HG02973 (cell line): ENCODE measurements around the gene STEAP1B.
"Not testable (repeated sequence)": the region's sequence is repeated elsewhere in the genome, so short reads cannot be mapped to it uniquely, and the experiment has no call there.

Experiments used
- ATAC-seq: cut with Tn5 transposase; IDR thresholded peaks from one replicate; pipeline ENCODE4 v1.9.1; 2021; ENCODE audit warnings: moderate library complexity; ENCODE audit not compliant: unreplicated experiment

The STEAP1B gene

DNA sequence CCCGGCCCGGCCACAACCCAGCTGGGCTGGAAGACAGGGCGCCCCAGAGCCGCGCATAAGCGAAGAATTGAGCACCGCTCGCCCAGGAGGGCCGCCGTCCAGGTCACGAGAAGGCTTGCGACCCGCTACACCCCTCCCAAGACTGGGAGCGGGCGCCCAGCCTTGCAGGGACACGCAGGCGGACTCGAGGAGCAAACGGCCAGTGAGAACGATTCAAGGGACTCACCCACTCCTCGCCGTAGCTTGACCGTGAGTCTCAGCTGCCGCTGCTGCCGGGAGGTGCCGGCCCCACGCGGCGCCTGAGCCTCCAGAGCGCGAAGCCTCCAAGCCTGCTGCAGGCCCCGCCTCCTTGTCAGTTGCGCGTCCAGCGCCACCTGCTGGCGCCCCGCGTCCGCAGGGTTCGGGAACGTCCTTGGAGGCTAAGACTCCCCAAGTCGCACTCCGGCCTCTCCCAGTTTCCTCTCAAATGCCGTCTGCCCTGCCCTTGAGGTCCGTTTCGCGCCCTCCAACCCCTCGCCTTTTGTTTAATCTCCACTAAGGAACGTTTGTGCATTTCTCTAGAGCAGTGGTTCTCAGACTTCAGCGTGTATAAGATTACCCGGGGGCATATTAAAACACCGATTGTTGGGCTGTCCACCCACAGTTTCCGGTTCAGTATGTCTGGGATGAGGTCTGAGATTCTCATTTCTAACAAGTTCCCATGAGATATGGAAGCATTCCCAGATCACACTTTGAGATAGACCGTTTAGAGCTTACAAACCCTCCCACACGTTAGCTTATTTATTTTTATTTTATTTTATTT is at the start of gene STEAP1B:
TSS of gene STEAP1B (minus strand) at position 301 of the 802 bp plus-strand sequence. CDS start 5,333 bp downstream, outside the sequence.
- peak; percentile 98 for ATAC-seq

DNA sequence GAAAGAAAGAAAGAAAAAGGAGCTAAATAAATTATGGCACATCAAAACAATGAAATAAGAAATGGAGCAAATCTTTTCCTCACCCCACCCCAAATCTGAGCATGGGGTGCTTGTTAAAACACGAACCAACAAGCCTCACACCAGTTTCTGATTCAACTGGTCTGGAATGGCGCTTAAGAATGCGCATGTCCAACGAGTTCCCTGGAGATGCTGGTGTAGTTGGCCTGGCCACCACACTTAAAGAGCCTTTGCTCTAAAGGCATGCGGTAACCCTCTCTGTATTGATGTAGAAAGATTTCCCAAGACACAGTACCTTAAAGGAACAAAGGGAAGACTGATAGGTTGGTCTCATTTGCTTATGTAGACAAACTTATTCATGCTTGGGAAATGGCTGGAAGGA is 49.1 kb upstream of the STEAP1B start:
- ATAC-seq = no peak

DNA sequence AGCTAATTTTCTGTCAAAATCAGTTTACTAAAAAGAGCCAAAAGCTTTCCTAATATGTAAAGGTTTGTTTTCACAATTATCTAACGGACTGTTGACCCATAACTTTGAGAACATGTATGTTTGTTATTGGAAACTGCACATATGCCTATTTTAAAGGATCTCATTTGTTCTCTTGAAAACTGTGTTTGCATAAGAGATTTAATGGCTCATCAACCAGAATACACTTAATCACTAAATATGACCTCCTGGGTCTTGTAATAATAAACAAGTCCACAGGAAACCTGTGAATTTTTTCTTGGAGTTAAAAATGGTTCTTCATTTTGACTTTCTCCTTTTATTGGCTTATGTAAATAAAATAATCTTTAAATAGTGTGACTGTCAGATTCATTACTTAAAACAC is 48.3 kb upstream of the STEAP1B start:
- ATAC-seq = no peak

DNA sequence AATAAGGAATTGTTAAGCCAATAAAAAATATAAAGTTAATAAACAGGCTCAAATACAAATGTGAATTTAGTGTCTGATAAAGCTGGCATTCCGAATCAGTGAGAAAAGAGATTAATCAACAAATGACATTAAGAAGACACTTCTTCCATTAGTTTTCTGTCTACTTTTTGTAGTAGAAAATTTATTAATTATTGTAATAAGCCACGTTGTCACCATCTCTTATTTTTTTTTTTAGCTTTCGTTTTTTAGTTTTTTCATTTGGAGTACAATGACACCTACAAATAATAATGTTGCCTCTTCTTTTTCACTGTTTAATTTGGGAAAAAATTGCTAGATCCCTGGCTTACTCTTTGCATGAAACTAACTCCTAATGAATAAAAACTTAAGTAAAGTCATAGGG is 46.8 kb upstream of the STEAP1B start:
- no peak for ATAC-seq

DNA sequence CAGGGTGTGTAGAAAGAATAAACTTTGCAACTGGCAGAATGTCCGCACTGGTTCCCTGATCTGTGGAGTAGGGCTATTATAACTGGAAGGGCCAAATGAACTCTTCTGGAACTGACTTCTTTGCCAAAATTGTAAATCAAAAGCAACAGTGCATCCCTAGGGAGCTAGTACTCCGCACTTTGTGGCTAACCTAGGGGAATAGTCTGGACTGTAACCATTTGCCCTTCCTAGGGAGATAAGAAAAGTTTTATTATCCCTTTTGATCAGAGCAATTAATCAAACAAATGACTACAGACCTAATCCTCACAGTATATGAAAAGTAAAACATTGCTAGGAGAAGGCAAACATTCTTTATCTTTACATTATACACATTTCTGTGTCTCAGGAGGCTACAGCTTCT is 45.5 kb upstream of the STEAP1B start:
- ATAC-seq = no peak

DNA sequence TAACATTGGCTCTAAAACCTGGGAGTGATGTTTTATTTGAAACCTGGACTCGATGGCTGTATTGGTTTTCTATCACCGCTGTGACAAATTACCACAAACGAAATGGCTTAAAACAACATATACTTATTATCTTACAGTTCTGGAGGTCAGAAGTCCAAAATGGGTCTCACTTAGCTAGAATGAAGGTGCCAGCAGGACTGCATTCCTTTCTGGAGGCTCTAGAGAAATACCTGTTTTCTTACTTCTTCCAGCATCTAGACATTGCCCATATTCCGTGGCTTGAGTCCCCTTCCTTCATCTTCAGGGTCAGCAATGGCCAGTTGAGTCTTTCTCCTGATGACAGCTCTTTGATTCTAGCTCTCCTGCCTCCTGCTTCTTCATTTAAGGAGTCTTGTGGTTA is 44.3 kb upstream of the STEAP1B start:
- ATAC-seq = no peak

DNA sequence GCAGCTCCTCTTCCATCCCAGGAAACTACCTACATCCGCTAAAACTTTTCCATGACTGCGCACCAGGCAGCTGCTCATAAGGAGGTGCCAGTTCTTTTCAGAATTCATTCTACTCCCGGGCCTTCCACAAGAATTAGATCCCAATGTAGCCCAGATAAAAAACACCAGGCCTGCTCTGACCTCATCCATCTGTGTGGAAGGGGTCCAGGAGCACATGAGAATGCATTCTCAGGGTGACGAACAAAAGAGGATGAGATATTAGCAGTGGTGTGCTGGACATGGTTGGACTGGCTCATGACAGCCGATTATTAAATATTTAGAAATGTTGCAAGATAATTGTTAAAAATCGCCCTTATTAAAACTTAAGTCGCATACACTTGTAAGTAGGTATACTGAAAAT is 43.2 kb upstream of the STEAP1B start:
- no peak for ATAC-seq

DNA sequence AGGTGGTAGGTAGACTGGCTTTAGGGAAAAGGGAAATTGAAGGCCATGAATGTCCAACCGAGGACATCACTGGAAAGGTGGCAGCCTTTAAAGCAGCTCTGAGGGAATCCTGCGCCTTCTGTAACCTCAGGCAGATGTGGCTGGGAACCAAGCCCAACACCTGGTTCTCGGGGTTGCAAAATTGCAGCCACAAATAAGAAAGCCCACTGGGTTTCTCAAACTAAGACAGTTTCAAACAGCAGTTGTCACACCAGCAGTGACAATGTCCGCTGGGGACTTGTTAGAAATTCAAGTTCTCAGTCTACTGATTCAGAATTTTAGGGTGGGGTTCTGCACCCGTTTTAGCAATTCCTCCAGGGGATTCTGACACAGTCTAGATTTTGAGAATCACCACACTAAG is 42.7 kb upstream of the STEAP1B start:
- ATAC-seq = no peak

DNA sequence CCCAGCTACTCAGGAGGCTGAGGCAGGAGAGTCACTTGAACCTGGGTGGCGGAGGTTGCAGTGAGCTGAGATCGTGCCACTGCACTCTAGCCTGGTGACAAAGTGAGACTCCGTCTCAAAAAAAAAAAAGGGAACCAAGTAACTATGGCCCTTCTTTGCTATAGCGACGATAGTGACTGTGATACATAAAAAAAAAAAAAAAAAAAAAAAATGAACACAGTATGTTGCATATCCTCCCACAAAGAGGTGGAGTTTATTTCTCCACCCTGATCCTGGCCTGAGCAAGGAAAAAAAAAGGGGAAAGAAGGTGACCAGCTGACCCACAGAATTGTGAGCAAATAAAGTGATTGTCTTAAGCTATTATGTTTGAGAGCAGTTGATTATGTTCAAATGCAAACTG is 42.3 kb upstream of the STEAP1B start:
- no peak for ATAC-seq

DNA sequence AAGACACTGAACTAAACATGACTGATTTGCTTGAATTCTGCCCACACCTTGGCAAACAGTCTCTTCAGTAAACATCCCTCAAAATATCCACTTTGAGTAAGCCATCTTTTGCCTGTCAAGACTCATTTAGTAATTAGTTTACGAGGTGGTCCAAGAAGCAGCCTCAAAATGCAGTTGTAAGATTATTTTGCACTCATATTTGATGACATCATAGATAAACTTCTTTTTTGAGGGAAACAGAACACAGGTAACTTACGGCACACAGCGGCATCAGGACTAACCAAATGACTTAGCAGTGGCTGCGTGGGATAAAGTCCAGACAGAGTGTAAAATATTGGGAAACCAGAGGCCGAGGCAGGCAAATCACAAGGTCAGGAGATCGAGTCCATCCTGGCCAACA is 41.8 kb upstream of the STEAP1B start:
- no peak for ATAC-seq

DNA sequence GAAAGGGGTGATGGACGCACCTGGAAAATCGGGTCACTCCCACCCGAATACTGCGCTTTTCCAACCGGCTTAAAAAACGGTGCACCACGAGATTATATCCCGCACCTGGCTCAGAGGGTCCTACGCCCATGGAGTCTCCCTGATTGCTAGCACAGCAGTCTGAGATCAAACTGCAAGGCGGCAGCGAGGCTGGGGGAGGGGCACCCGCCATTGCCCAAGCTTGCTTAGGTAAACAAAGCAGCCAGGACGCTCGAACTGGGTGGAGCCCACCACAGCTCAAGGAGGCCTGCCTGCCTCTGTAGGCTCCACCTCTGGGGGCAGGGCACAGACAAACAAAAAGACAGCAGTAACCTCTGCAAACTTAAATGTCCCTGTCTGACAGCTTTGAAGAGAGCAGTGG is 28.5 kb upstream of the STEAP1B start:
- ATAC-seq = not testable (repeated sequence)

DNA sequence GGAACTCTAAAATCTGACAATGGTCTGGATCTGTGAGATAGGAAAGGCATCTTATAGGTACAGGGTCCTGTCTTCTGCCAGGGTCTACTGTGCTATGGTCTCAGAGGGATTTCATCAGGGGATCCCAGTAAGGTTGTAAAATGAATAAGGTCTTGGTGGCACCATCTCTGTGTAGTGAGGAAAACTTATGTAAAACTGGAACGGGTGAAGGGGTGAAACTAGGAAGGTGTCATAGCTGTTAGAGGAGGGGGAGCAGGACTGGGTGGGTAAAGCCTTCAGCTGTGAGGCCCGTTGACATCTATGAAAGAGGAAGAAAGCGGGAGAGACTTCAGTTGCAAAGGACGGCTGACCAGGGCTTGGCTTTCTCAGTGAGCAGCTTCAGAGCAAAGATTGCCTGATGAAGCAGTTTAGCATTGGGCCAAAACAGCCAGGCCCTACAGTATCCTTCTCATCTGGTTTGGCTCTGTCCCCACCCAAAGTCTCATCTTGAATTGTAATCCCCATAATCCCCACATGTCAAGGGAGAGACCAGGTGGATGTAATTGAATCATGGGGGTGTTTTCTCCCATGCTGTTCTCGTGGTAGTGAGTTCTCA is 24.5 kb upstream of the STEAP1B start:
- ATAC-seq = not testable (repeated sequence)

DNA sequence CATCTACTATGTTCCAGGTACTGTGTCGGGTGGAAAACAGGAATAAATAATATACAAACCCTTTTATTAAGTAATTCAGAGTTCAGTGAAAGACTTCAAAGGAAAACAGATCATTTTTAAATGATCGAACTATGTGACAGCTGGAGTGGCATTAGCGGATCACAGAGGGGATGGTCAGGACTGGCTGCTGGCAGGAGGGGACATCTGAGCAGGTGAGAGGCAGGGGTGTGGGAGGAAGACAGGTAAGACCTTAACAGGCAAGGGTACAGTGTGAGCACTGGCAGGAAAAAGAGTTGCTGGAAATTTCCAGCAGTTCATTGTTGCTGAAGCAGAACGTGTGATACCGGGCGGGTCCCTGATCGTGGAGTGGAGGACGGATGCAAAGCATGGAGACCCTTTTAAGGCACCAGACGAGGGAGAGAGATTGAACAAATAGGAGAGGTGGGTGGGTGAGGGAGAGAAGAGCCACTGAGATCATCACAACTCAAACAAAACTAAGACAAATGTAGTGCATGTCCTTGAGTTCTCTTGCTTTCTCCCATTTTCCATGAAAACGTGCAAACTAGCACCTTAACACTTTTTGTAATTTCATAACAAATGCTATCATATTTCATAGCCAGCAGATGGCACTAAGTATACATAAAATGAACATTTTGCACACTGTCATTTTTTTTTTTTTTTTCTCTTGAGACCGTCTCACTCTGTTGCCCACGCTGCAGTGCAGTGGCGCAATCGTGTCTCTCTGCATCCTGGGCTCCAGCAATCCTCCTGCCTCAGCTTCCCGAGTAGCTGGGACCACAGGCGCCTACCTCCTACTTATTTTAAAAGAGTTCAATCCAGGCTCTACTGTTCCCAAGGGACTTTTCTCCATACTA is 23.7 kb upstream of the STEAP1B start:
- ATAC-seq = not testable (repeated sequence)

DNA sequence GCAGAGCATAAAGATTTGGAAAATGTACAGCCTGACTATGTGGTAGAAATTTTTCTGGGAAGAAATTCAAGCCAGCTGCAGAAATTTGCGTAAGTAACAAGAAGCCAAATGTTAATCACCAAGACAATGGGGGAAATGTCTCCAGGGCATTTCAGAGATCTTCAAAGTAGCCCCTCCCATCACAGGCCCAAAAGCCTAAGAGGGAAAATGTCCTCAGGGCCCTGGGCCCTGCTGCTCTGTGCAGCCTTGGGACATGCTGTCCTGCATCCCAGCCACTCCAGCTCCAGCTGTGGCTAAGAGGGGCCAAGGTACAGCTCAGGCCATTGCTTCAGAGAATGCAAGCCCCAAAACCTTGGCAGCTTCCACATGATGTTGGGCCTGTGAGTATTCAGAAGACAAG is 19.6 kb upstream of the STEAP1B start:
- ATAC-seq = not testable (repeated sequence)

DNA sequence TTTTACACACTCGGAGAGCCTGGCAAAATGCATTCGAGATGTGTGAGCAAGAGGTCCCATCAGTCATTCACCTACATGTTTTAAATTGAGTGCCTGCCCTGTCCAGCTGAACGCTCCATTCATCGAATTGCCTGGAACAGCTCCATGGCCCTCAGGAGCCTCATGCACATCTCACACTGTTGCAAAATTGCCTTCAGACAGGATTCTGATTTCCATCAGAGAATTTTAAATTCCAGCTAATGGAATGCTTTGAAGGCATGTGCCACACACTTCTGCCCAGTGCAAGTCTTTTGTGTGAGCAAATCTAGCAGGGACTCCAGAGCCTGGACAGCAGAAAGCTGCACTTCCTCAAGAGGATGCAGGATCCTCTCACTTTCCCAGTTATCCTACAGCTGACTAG is 17.0 kb upstream of the STEAP1B start:
- not testable (repeated sequence) for ATAC-seq

DNA sequence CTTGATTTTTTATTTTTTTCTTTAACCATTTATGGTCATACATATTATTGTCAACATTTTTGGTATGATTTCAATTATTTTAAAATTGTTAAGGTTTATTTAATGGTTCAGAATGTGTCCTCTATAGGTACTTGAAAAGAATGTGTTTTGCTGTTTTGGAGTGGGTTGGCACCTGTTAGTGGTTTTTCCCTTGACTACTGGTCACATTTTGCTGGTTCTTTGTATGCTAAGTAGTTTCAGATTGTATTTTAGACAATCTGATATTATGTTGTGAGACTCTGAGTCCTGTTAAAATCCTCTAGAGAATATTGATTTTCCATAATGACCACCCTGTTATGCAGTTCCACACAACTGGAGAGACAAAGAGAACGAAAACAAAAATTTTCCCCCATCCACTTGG is 15.0 kb upstream of the STEAP1B start:
- not testable (repeated sequence) for ATAC-seq

DNA sequence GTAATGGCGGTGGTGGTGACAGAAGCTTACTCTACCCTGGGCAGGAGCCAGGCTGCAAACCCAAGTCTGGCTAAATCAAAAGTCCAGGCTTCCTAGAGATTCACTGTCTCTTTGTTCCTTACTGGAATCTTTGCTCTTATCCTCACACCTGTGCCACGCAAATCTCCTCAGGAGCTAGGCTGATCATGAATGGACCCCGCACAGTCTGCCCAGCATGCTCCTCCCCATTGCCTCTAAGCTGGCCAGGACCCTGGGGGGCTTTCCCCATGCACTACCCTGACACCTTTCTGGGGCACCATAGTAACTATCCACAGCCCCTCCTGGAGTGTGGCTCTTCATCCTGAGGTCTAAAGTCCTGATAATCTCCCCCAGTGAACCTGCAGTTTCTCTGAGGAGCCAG is 7.3 kb upstream of the STEAP1B start:
- not testable (repeated sequence) for ATAC-seq

DNA sequence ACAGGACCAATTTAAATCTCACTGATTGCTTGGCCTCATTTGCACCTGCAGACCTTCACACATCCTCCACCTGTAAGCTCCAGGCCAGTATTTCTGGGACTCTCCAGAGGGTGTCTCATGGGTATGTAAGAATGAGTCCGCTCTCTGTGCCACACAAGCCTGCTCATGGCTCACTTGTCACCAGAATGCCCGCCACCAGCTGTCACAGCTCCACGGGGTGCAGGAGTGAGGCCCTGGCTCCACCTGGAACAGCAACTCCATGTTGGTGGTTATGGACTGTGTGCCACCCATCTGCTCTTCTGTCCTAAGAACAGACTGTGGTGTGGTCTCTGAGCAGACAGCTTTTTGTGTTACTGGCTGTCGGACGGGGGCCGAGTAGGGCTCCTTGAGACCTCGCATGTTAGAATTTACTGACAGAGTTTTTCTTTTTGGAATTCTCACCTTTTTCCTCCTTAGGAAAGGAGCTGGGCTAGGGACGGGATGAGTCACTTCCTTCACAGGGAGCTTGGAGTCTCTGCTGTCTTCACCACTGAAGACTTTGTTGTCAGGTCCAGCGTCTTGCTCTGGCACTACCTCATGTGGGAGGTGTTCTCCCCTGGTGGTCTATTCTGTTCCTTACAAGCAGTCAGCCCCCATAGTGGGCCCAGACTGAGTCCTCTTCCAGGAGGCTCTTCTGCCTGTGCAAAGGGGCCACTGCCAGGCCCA is 6.5 kb upstream of the STEAP1B start:
- not testable (repeated sequence) for ATAC-seq

DNA sequence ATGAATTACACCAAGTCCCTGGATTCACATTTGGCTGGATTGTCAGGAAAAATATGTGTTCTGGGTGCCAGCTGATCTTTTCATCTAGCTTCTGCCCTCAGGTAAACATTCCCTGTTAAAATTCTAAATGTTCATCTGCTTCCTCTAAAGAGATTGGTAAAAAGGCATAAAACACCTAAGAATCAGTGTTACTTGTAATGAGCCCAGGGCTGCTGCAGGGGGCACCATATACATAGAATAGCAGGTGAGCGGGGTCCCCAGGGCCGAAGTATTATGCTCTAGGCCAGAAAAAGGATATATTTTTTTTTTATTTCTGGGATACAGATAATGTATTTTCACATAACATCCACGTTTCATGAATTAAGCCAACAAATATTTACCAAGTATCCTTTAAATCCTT is 4.5 kb upstream of the STEAP1B start:
- not testable (repeated sequence) for ATAC-seq

DNA sequence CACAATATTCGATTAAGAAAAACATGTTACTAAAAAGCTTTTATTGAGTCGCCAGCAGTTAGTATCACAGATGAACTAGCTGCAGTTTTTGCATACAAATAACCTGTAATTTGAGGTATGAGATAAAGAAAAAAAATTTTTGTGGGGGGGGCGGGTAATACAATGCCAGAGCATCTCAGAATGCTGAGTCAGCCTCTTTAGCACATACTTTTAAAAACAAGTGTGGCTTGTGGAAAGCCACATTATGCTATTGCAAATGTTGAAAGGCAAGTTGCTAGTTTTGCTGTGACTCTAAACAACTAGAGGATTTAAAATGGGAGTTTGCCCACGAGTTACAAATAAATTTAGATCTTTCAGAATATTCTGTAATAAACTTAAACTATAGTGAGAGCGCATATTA is 2.1 kb upstream of the STEAP1B start:
- not testable (repeated sequence) for ATAC-seq

DNA sequence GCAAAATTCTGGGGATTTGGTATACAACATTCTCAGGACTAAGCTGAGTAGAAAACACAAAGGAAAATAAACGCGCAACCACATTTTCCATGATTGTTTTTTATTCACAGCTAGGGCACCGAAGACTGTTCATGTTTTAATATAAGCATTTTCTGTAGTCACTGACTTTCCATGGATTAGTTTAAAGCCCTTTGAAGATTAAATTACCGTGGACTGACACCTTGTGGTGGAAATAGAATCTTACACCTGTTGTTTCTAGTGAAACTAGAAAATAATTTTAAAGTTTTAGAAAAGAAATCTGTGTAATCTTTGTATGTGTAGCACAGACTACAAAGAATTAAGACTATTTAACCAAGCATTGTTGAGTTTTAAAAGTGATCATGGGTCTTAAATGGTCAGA is 1.3 kb upstream of the STEAP1B start:
- not testable (repeated sequence) for ATAC-seq
